HG02870 (cell line): ENCODE results near the gene HSF5.

Source experiments
- ATAC-seq: cut with Tn5 transposase; IDR thresholded peaks from one replicate; pipeline ENCODE4 v1.9.1; 2021; ENCODE audit warnings: mild to moderate bottlenecking, moderate library complexity; ENCODE audit not compliant: unreplicated experiment

HSF5 gene

GRCh38 chr17:58487589-58488427, at the start of gene HSF5:
TSS of gene HSF5 (minus strand) at chr17:58488408. CDS start at chr17:58488274, 134 bp downstream.
- no peak for ATAC-seq

GRCh38 chr17:58537266-58537665, 49.1 kb upstream of the HSF5 start:
- ATAC-seq = no peak

GRCh38 chr17:58536542-58536941, 48.3 kb upstream of the HSF5 start:
- no peak for ATAC-seq

GRCh38 chr17:58535431-58535830, 47.2 kb upstream of the HSF5 start:
- ATAC-seq = no peak

- ATAC-seq = no peak
Measured at GRCh38 chr17:58534901-58535421, 46.8 kb upstream of the HSF5 start.

GRCh38 chr17:58534331-58534730, 46.1 kb upstream of the HSF5 start:
- ATAC-seq = no peak

- ATAC-seq = no peak
Measured at GRCh38 chr17:58533616-58534188, 45.5 kb upstream of the HSF5 start.

GRCh38 chr17:58532555-58532951, 44.3 kb upstream of the HSF5 start:
- ATAC-seq = no peak

- ATAC-seq = peak; percentile 51
Measured at GRCh38 chr17:58531661-58532554, 43.7 kb upstream of the HSF5 start.

- no peak for ATAC-seq
Measured at GRCh38 chr17:58531122-58531521, 42.9 kb upstream of the HSF5 start.

GRCh38 chr17:58530655-58531054, 42.4 kb upstream of the HSF5 start:
- ATAC-seq = no peak

GRCh38 chr17:58529275-58529674, 41.1 kb upstream of the HSF5 start:
- ATAC-seq = no peak

- no peak for ATAC-seq
Measured at GRCh38 chr17:58528443-58528842, 40.2 kb upstream of the HSF5 start.

GRCh38 chr17:58527949-58528348, 39.7 kb upstream of the HSF5 start:
- no peak for ATAC-seq

GRCh38 chr17:58527306-58527705, 39.1 kb upstream of the HSF5 start:
- ATAC-seq = no peak

- ATAC-seq = no peak
Measured at GRCh38 chr17:58525239-58525638, 37.0 kb upstream of the HSF5 start.

- no peak for ATAC-seq
Measured at GRCh38 chr17:58521680-58522079, 33.5 kb upstream of the HSF5 start.

- ATAC-seq = no peak
Measured at GRCh38 chr17:58520843-58521430, 32.7 kb upstream of the HSF5 start.

- peak; percentile 77 for ATAC-seq
Measured at GRCh38 chr17:58517928-58518609, 29.9 kb upstream of the HSF5 start.

GRCh38 chr17:58517378-58517927, 29.2 kb upstream of the HSF5 start:
- ATAC-seq = no peak
